Loucy (cell line): ENCODE results near the gene ACOT6.

Experiments
- H2AFZ ChIP-seq: fragments of 200-600 bp; sonication (generic); 2 replicates; pipeline ENCODE4 v1.6.0; 2016; ENCODE audit warnings: antibody characterized with exemption, mild to moderate bottlenecking, low read length, moderate library complexity
- H3F3A ChIP-seq: fragments of 200-600 bp; 2 replicates; pipeline ENCODE4 v1.6.0; 2016; ENCODE audit warnings: antibody characterized with exemption, low read depth, mild to moderate bottlenecking
- H3K27me3 ChIP-seq: fragments of 200-600 bp; sonication (generic); 2 replicates; pipeline ENCODE4 v1.6.1; 2014; ENCODE audit warnings: low read length, mild to moderate bottlenecking; ENCODE audit not compliant: insufficient read depth, poor library complexity, severe bottlenecking
- H3K36me3 ChIP-seq: fragments of 200-600 bp; sonication (generic); 2 replicates; pipeline ENCODE4 v1.6.1; 2016; ENCODE audit warnings: low read length; ENCODE audit not compliant: insufficient read depth
- H3K4me1 ChIP-seq: fragments of 200-600 bp; sonication (generic); 2 replicates; pipeline ENCODE4 v1.5.1; 2014; ENCODE audit warnings: low read length, mild to moderate bottlenecking; ENCODE audit not compliant: insufficient read depth, poor library complexity, severe bottlenecking
- H3K4me2 ChIP-seq: fragments of 200-600 bp; sonication (generic); 2 replicates; pipeline ENCODE4 v1.6.0; 2014; ENCODE audit warnings: antibody characterized with exemption, low read length, low read depth, mild to moderate bottlenecking; ENCODE audit not compliant: poor library complexity, severe bottlenecking
- H3K4me3 ChIP-seq: fragments of 200-600 bp; sonication (generic); 2 replicates; pipeline ENCODE4 v1.5.1; 2014; ENCODE audit warnings: low read length, mild to moderate bottlenecking, mixed read lengths; ENCODE audit not compliant: poor library complexity, severe bottlenecking
- H3K79me2 ChIP-seq: fragments of 200-600 bp; sonication (generic); 2 replicates; pipeline ENCODE4 v1.6.1; 2014; ENCODE audit warnings: low read length; ENCODE audit not compliant: insufficient read depth
- H3K9ac ChIP-seq: fragments of 200-600 bp; sonication (generic); 2 replicates; pipeline ENCODE4 v1.6.0; 2014; ENCODE audit warnings: mild to moderate bottlenecking, low read depth, low read length, moderate library complexity; ENCODE audit not compliant: poor library complexity, severe bottlenecking
- H3K9me2 ChIP-seq: fragments of 200-600 bp; sonication (generic); replicated peaks from 2 replicates; pipeline ENCODE4 v1.6.1; 2016; ENCODE audit warnings: low read depth, low read length, mixed read lengths
- H3K9me3 ChIP-seq: fragments of 200-600 bp; sonication (generic); 2 replicates; pipeline ENCODE4 v1.6.1; 2014; ENCODE audit warnings: mild to moderate bottlenecking, antibody characterized with exemption, low read length, low read depth; ENCODE audit not compliant: insufficient read depth
- H4K20me1 ChIP-seq: fragments of 200-600 bp; sonication (generic); 2 replicates; pipeline ENCODE4 v1.6.0; 2014; ENCODE audit warnings: antibody characterized with exemption, low read length, mild to moderate bottlenecking; ENCODE audit not compliant: insufficient read depth, poor library complexity, severe bottlenecking
- EZH2phosphoT487 ChIP-seq: fragments of 200-600 bp; IDR thresholded peaks from 2 replicates; pipeline ENCODE4 v1.6.1; 2018; ENCODE audit warnings: antibody characterized with exemption, mild to moderate bottlenecking, moderate library complexity, borderline replicate concordance
- TF ChIP-seq, protein P1 (sequence below): fragments of 200-600 bp; sonication (generic); conservative IDR thresholded peaks from 2 replicates; pipeline ENCODE4 v1.5.1; 2014; ENCODE audit warnings: mild to moderate bottlenecking, antibody characterized with exemption, low read length

ACOT6 gene

DNA sequence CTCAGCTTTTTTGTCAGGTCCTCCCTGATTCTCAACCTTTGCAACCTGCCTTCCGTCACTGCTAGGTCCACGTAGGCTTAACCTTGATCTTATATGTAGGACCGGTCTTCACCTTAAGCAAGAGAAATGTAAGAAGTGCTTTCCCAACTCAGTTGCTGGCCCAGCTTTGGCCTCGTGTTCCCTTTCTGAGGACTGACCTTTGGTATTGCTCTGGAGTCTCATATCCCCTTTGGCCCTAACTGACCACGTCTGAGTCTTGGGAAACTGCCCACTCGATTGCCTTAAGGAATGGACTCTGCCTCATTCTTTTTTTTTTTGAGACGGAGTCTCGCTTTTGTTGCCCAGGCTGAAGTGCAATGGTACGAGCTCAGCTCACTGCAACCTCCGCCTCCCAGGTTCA is 8.0 kb downstream of the ACOT6 start:
- H3K4me1 ChIP-seq = no peaks in the 10 kb centered on the region
- no peaks in the 10 kb centered on the region for H3K36me3 ChIP-seq
- no peak for TF ChIP-seq EZH2phosphoT487
- TF ChIP-seq, protein P1, sequence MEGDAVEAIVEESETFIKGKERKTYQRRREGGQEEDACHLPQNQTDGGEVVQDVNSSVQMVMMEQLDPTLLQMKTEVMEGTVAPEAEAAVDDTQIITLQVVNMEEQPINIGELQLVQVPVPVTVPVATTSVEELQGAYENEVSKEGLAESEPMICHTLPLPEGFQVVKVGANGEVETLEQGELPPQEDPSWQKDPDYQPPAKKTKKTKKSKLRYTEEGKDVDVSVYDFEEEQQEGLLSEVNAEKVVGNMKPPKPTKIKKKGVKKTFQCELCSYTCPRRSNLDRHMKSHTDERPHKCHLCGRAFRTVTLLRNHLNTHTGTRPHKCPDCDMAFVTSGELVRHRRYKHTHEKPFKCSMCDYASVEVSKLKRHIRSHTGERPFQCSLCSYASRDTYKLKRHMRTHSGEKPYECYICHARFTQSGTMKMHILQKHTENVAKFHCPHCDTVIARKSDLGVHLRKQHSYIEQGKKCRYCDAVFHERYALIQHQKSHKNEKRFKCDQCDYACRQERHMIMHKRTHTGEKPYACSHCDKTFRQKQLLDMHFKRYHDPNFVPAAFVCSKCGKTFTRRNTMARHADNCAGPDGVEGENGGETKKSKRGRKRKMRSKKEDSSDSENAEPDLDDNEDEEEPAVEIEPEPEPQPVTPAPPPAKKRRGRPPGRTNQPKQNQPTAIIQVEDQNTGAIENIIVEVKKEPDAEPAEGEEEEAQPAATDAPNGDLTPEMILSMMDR = no peak
- H3K9ac ChIP-seq = no peak overlapping the region
- H2AFZ ChIP-seq = no peak overlapping the region
- H3F3A ChIP-seq = no peaks in the 10 kb centered on the region
- no peaks in the 10 kb centered on the region for H3K9me3 ChIP-seq
- H3K27me3 ChIP-seq = no peaks in the 10 kb centered on the region
- no peaks in the 10 kb centered on the region for H3K9me2 ChIP-seq
- H3K79me2 ChIP-seq = no peaks in the 10 kb centered on the region
- H3K4me3 ChIP-seq = no peak overlapping the region
- no peaks in the 10 kb centered on the region for H4K20me1 ChIP-seq
- H3K4me2 ChIP-seq = no peak overlapping the region

GRCh38 chr14:73623504-73624054 is 11.3 kb downstream of the ACOT6 start:
- H3K4me3 ChIP-seq = no peak overlapping the region
- H3K9me3 ChIP-seq = no peaks in the 10 kb centered on the region
- H2AFZ ChIP-seq = no peak overlapping the region
- no peaks in the 10 kb centered on the region for H3K9me2 ChIP-seq
- no peaks in the 10 kb centered on the region for H3K4me1 ChIP-seq
- TF ChIP-seq, protein P1 = no peak
- no peak for TF ChIP-seq EZH2phosphoT487
- H3K79me2 ChIP-seq = no peaks in the 10 kb centered on the region
- H4K20me1 ChIP-seq = no peaks in the 10 kb centered on the region
- H3K9ac ChIP-seq = no peak overlapping the region
- no peaks in the 10 kb centered on the region for H3K27me3 ChIP-seq
- H3K36me3 ChIP-seq = no peaks in the 10 kb centered on the region
- H3K4me2 ChIP-seq = no peak overlapping the region
- no peaks in the 10 kb centered on the region for H3F3A ChIP-seq

DNA sequence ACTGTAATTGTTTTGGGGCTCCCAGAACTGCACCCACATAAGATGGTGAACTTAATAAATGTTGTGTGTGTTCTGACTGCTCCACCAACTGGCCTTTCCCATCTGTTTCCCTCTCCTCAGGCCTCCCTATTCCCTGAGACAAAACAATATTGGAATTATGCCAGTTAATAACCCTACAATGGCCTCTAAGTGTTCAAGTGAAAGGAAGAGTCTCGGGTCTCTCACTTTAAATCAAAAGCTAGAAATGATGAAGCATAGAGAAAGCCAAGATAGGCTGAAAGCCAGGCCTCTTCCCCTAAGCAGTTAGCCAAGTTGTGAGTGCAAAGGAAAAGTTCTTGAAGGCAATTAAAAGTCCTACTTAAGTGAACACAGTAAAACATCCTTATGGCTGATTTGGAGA is 13.4 kb downstream of the ACOT6 start:
- H3K4me3 ChIP-seq = no peak overlapping the region
- H3K36me3 ChIP-seq = no peaks in the 10 kb centered on the region
- H3K9me2 ChIP-seq = no peaks in the 10 kb centered on the region
- H3K4me2 ChIP-seq = no peak overlapping the region
- H3F3A ChIP-seq = no peaks in the 10 kb centered on the region
- H3K9ac ChIP-seq = no peak overlapping the region
- H3K9me3 ChIP-seq = no peaks in the 10 kb centered on the region
- H3K27me3 ChIP-seq = no peaks in the 10 kb centered on the region
- no peaks in the 10 kb centered on the region for H3K4me1 ChIP-seq
- TF ChIP-seq, protein P1 = no peak
- no peak for TF ChIP-seq EZH2phosphoT487
- H3K79me2 ChIP-seq = no peaks in the 10 kb centered on the region
- H4K20me1 ChIP-seq = no peaks in the 10 kb centered on the region
- no peak overlapping the region for H2AFZ ChIP-seq
